ENCODE results near the gene INTS14. TPM values are rescaled to one million over a fixed set of nuclear protein-coding genes. Genes with fewer than 3 reads are reported as not detected.

The INTS14 gene
- total and polyA plus RNA-seq, 11 donors: 5.7 to 19.3 (median 15.1) TPM

DNA sequence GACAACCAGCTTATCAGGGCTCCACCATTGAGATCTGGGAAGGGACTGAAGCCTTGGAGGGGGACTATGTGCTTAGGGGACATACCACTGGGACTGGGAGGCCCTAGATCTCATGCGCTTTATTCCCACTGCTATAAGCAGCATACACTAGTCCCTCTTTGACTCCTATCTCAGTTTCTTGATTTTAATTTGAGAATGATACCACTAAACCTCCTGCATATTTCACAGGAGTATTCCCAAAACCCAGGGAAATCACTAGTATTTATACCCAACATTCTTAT, 40.1 kb upstream of the INTS14 start:
- Histone ChIP-seq H3K27ac (no peak overlapping the region), H3K27me3 (no peaks in the 10 kb centered on the region), H3K36me3 (peaks cover 0 to 49% (median 20%) of the 10 kb centered on the region in 9 donors), H3K4me3 (no peak overlapping the region), H3K4me1 (peaks cover 0 to 8% (median 0%) of the 10 kb centered on the region in 12 donors), H3K9me3 (no peaks in the 10 kb centered on the region)
- ATAC-seq (no peak), DNase-seq (no peak)
- no peak for TF ChIP-seq POLR2A (IDR thresholded peaks at IDR 0.05)
- TF ChIP-seq, protein P1, sequence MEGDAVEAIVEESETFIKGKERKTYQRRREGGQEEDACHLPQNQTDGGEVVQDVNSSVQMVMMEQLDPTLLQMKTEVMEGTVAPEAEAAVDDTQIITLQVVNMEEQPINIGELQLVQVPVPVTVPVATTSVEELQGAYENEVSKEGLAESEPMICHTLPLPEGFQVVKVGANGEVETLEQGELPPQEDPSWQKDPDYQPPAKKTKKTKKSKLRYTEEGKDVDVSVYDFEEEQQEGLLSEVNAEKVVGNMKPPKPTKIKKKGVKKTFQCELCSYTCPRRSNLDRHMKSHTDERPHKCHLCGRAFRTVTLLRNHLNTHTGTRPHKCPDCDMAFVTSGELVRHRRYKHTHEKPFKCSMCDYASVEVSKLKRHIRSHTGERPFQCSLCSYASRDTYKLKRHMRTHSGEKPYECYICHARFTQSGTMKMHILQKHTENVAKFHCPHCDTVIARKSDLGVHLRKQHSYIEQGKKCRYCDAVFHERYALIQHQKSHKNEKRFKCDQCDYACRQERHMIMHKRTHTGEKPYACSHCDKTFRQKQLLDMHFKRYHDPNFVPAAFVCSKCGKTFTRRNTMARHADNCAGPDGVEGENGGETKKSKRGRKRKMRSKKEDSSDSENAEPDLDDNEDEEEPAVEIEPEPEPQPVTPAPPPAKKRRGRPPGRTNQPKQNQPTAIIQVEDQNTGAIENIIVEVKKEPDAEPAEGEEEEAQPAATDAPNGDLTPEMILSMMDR (IDR thresholded peaks at IDR 0.05): no peak
- intact Hi-C loops (cut with DNase I): no loop called here
- 97 to 100% (median 99%) methylated on average over 1 of the region's 1 CpG for WGBS, 4 donors

DNA sequence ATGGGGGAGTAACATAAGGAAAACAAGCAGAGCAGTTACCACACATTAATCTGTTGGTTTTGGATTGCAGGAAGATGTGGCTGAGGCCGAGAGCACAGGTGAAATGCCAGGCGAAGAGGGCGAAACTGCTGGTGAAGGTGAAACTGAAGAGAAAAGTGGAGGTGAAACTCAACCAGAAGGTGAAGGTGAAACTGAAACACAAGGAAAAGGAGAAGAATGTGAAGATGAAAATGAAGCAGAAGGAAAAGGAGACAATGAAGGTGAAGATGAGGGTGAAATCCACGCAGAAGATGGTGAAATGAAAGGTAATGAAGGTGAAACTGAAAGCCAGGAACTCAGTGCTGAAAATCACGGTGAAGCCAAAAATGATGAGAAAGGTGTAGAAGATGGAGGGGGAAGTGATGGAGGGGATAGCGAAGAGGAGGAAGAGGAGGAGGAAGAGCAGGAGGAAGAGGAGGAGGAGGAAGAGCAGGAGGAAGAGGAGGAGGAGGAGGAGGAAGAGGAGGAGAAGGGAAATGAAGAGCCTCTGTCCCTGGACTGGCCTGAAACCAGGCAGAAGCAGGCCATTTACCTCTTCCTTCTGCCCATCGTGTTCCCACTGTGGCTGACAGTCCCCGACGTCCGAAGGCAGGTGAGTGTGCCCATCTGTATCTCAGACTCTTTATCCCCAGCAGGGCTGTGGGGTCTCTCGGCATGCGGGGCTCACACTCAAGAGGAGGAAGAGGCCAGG, 39.5 kb upstream of the INTS14 start:
- no peak for DNase-seq
- TF ChIP-seq, protein P1 (IDR thresholded peaks at IDR 0.05): no peak
- no peak for TF ChIP-seq POLR2A (IDR thresholded peaks at IDR 0.05)
- ATAC-seq: no peak
- H3K4me1 ChIP-seq: peaks cover 0 to 8% (median 0%) of the 10 kb centered on the region in 12 donors
- 90 to 93% (median 92%) methylated on average over 12 of the region's 12 CpGs for WGBS, 4 donors
- no peaks in the 10 kb centered on the region for H3K27me3 ChIP-seq
- H3K9me3 ChIP-seq: no peaks in the 10 kb centered on the region
- intact Hi-C loops (cut with DNase I): no loop called here
- no peak overlapping the region for H3K4me3 ChIP-seq
- H3K36me3 ChIP-seq: peaks cover 0 to 44% (median 15%) of the 10 kb centered on the region in 9 donors
- no peak overlapping the region for H3K27ac ChIP-seq

DNA sequence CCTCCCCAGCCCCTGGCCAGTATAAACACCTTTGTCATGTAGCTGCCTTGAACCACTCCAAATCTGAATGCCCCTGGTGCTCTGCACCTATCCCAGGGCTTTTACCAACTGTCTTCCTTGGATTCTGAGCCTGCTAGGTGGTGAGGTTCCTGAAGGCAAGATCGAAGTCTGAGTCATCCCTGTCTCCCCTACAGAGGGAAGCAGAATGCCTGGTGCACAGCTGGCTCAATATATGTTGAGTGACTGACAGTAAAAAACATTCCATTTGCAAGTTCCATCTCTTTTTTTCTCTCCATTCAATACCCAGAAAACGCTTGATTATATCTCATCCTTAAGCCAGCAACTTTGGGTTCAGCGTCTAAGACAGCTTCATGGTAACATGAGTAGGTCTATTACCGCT, 35.6 kb upstream of the INTS14 start:
- WGBS, 4 donors: 93 to 95% (median 94%) methylated on average over 4 of the region's 4 CpGs
- no peak for ATAC-seq
- intact Hi-C loops (cut with DNase I): loop anchor here in 2 of 10 donors (10.0 kb wide), 1 partner anchor 208 kb away; no protein-coding TSS in a partner anchor
- H3K36me3 ChIP-seq: peaks cover 0 to 7% (median 0%) of the 10 kb centered on the region in 9 donors
- no peak overlapping the region for H3K4me3 ChIP-seq
- no peak for TF ChIP-seq POLR2A (IDR thresholded peaks at IDR 0.05)
- TF ChIP-seq, protein P1 (IDR thresholded peaks at IDR 0.05): no peak
- no peak overlapping the region for H3K27ac ChIP-seq
- DNase-seq: no peak
- peaks cover 0 to 7% (median 0%) of the 10 kb centered on the region in 12 donors for H3K4me1 ChIP-seq
- H3K9me3 ChIP-seq: no peaks in the 10 kb centered on the region
- H3K27me3 ChIP-seq: no peaks in the 10 kb centered on the region

DNA sequence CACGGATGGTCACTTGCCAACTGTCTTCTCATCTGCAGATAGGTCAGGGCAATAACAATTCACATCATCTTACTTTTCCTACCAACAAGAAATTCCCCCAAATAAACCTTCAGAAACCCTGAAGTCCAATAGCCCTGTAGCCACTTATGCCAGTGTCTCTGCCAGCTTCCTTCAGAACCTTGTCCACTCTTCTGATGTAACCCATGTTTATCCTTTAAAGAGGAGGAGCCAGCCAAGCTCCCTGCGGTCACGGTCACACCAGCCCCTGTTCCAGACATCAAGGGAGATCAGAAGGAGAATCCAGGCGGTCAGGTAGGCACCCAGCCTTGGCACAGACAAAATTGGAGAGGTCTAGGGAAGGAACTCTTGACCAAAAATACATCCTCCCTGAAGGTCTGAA, 34.5 kb upstream of the INTS14 start:
- intact Hi-C loops (cut with DNase I): loop anchor here in 2 of 10 donors (10.0 kb wide), 1 partner anchor 209 kb away; no protein-coding TSS in a partner anchor
- peaks cover 0 to 8% (median 0%) of the 10 kb centered on the region in 12 donors for H3K4me1 ChIP-seq

More for the DNA sequence above, 34.5 kb upstream of the INTS14 start:
- TF ChIP-seq, protein P1 (IDR thresholded peaks at IDR 0.05): no peak
- no peak for TF ChIP-seq POLR2A (IDR thresholded peaks at IDR 0.05)
- no peaks in the 10 kb centered on the region for H3K36me3 ChIP-seq
- WGBS, 4 donors: 90 to 97% (median 95%) methylated on average over 4 of the region's 4 CpGs
- DNase-seq (no peak), ATAC-seq (no peak)
- no peaks in the 10 kb centered on the region for H3K27me3 ChIP-seq
- H3K9me3 ChIP-seq: no peaks in the 10 kb centered on the region
- no peak overlapping the region for H3K27ac ChIP-seq
- H3K4me3 ChIP-seq: no peak overlapping the region

All from heart left ventricle (tissue), 16 donors.